H4 (cell line): Measurements from ENCODE around the gene KCP. TPM values are rescaled to one million over a fixed set of nuclear protein-coding genes. Genes with fewer than 3 reads are reported as not detected.

Experiments
- DNase-seq: peaks from one replicate; pipeline ENCODE4 v3.0.0-alpha.2; 2015; ENCODE audit warnings: low spot score
- total RNA-seq: library from RNA; depleted of rRNA; stranded (reverse); fragments of >200 nt; shearing (Covaris generic); gene quantifications from 2 replicates; pipeline ENCODE4 v1.2.3, GENCODE V29; 2014

The KCP gene
- total RNA-seq, 1 experiment from 2014 or later = not detected

DNA sequence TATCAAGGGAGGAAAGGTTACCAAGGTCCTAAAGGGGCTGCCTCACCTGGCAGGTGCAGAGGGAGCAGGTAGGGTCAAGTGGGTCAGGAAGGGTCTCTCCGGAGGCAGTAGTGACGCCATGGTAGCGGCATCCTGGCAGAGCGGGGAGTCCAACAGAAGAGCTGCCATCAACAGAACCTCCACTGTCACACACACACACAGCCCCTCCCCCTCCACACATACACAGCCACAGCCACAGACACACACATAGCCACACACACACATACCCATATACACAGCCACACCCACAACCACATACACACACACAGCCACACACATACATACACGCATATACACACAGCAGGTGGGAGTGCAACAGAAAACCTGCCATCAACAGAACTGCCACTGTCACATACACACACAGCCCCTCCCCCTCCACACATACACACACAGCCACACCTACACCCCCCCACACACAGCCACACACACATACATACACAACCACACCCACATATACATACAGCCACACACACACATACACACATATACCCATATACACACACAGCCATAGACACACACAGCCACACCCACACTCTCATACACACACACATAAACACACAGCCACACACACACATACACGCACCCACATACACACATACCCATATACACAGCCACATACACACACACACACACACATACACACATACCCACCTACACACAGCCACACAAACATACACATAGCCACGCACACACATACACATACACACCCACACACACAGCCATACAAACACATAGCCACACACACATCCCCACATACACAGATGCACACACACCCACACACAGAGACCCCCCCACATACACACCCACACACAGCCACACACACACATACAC lies 23.1 kb downstream of the KCP start:
- no peak for DNase-seq

DNA sequence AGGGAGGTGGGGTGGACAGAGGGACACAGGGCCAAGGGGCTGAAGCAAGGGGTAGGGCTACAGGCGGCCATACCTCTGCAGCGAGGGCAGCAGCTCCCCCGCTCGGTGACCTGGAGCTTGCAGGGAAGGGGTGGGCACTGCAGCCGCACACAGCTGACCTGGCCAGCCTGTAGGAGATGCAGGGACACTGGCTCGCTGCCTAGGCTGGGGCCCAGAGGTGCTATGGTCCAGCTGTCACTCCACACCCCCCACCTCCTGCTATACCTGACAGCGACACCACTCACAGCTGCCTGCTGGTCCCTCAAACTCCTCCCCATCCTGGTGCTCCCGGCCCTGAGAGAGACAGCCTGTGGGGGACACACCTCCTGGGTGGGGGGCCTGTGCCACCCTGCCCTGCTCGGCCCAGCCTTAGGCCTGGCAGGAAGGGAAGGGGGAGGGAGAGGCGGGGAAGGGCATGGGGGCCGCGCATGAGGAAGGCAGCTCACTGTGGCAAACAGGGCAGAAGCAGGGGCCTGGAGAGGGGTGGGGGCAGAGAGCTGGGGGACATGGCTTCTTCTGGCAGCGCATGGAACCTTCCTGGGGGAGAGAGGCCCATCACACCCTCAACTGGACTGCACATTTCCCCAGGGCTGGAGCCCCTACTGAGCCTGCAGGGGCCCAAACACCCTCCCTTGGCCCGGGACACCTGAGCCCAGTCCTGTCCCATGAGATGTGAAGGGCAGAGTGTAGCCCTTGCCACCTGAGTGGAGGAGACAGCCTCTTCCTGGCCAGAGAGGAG lies 23.9 kb downstream of the KCP start:
- no peak for DNase-seq

DNA sequence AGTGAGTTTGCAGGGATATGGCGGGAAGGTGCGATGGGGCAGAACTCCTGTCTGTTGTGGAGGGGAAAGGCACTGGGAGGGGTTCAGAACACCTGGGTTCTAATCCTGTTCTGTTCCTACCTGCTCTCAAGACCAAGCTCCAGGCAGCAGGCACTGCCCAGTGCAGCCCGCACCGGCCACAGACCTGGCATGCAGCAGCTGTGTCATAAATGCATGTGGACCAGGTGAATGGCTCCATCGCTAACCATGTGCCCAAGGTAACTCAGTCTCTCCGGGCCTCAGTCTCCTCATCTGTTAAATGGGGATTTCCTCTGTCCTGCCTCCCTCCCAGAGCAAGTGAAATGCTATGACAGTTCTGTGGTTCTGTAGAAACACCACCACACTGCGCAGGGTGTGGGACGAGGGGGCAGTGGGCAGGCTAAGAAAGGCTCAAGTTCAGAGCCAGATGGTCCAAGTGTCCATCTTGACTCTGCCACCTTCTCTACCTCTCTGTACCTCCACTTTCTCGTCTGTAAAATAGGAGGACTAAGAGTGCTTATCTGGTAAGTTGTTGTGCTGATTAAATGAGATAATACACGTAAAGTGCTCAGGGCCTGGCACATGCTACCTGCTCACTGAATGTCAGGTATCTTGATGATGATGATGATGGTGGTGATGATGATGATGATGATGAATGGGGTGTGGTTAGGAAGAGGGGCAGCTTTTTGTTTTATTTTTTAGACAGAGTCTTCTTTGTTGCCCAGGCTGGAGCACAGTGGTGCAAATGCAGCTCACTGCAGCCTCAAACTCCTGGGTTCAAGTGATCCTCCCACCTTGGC lies 24.9 kb downstream of the KCP start:
- no peak for DNase-seq

DNA sequence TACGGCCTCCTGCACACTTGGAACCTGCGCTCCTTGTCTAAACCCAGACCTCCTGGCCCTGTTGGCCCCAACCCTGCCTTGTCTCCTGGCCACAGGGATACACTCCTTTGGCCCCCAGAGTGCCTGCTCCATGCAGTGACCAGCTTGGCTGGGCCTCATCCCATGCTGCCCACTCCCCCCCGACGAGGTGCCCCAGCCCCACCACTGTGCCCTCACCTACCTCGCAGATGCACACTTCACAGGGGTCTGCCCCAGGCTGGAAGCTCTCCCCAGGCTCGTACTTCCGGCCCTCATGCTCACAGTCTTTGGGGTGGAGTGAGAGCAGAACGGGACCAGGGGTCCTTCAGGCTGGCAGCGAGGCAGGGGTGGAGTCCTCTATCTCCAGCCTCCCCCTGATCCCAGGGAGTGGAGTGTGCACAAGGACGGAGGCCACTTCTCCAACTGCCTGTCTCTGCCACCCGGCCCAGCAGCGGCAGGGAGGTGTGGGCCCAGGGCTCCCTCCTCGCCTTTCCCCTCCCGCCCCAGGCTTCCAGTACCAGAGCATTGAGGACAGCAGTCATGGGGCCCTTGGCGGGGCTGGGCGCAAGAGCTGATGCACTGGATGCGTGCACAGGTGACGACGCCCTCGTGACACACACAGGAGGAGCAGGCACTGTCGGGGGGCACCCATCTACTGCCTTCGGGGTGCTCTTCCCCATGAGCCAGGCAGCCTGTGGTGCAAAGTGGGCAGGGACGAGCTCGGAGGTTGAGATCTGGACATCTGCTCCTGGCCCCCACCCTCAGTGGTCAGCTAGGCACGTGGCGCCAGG lies 25.7 kb downstream of the KCP start:
- DNase-seq = no peak

DNA sequence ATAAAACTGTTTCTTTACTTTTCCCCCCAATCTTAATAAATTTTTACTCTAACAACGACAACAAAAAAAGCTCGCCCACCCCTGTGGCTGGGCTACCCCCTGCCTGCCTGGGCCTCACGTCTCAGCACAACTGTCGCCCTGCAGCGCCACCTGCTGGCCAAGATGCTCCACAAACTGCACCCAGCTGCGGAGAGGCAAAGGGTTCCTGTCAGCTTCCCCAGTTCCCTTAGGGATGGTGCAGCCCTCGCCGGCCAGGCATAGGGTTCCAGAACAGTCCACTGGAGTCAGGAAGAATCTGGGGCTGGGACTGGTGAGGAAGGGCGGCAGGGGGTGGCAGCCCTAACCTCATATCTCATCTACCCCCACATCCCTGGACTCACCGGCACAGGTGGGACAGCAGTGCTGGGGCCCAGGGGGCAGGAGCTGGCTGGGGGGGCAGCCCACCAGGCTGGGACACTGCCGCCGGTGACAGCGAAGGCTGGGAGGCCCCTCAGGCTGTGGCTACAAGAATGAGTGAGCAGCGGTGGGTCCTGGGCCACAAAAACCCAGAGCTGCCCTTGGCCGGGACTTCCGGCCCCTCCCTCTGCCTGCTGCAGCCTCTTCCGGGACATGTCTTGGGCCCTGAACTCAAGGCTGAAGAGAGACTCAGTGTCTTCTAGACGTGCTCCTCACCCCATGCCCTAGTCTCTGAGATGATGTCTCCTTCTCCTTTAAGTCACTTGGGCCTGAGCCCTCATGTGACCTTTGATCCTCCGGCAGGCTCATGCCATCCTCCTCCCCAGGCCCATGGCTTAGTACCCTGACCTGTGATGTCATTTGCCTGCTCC lies 26.7 kb downstream of the KCP start:
- peak; percentile 63 for DNase-seq

DNA sequence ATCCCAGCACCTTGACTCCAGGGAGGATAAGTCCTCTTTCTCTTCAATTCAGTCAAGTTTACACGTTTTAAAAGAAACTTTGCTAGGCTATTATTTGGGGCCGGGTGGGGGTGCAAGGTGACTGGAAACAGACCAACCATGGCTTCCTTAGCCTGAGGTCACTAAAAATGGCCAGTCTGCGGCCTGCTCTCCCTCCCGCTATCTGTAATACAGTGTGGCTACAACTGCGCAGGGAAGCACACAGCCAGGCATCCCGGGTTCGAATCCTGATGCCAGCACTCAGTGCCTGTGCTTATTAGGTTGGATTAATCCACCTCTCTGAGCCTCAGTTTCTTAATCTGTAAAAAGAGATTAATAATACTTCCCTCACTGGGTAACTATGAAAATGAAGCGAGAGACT lies 28.4 kb downstream of the KCP start:
- no peak for DNase-seq

DNA sequence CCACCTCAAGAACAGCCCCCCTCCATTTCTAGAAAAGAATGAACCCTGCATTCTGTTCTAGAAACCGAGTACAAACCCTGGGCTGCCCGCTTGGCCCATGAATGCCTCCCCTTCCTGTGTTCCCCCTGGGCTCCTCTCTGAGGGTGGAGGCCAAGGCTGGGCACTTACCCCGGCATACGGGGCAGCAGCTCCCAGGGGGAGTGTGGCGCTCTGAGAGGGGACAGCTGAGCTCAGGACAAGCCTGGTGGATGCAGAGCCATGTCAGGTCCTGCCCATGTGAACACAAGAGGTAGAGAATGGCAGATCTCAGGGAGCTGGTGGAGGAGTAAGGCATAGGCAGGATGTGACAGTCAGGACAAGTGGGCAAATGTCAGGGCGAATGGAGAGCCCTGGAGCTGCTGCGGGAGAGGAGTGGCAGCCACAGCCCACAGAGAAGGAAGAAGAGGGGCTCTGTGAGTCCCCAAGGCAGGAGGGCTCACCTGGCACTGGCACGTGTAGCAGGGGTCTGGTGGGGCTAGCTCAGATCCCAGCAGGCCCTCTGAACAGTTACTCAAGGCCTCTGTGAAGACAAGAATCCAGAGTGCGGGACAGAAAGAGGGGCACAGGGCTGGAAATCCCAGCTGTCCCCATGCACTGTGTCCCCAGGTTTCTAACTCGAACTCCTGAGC lies 28.9 kb downstream of the KCP start:
- DNase-seq = no peak

DNA sequence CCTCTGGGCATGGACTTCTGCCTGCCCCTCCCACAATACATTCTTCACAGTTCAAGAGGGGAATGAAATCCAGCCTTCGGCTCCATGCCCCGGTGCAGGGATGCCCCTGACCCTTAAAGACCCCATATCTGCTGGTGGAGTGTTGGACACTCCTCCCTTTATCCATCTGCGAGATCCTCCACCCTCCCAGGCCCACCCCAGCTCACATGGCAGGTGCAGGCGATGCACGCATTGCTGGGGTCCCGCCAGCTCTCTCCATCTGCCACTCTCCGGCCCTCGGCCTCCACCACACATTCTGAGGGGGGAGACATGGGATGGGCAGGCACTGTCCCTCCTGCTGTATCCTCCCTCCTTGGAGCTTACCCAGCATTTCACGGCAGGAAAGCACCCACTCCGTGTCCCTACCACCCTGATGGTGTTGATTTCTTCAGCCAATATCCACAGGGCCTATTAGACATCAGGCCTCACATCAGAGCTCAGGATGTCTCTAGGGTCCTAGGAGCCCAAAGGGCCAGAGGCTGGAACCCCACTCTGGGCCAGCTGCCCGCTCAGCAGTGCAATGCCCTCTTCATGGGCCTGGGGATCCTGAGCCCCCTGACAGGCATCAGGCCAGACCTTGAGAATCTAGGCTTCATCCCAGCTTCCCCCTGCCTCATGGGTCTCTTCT lies 29.6 kb downstream of the KCP start:
- no peak for DNase-seq

DNA sequence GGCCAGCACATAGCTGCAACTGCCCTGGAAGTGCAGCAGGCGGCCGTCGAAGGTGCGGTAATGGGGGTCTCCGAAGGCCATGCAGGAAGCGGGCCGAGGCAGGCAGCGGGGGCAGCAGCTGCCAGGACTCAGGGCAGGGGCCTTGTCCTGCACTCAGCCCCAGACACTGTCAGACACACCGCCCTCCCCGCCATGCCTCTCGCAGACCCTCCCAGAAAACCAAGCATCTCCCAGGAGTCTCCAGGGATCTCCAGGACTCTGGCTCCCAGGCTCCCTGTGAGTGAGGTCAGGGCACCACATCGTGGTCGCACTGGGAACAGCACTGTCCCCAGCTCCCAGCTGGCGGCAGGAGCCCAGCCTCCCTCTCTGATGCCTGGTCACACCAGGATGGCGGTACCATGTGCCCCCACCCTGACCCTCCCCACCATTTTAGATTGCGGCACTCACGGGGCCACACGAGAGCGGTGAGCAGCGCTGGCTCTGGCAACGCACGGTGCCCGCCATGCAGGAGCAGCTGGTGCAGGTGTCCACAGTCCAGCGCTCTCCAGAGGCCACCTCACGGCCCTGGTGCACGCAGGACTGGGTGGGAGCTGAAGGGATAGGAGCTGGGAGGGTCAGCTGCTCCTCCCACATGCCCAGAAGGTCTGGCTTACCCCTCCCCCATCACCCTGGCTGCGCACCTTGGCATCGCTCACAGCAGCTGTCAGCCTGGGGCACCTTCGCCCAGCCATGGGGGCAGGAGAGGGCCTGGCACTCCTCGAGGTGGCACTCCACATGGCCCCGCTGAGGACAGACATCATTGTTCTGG lies 30.4 kb downstream of the KCP start:
- DNase-seq = peak; percentile 64

DNA sequence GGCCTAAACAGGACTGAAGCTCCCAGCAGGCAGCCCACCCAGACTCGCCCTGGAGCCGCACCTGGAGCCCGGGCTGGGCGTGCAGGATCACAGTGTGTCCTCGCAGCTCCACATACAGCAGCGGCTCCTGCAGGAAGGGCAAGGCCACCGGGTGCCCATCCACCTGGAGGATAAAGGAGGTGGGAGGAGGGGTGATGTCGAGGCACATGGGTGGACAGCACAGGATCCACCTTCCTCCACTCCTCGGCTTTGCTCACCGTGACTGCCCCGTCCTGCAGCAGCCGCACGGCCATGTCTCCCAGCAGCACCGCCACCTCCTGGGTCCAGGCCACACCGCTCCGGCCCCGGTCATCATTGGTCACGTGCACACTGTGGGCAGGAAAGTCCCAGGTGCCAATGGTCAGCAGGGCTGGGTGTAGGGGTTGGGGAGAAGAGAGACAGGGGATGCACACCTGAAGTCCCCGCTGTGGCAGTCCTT lies 31.0 kb downstream of the KCP start:
- no peak for DNase-seq

DNA sequence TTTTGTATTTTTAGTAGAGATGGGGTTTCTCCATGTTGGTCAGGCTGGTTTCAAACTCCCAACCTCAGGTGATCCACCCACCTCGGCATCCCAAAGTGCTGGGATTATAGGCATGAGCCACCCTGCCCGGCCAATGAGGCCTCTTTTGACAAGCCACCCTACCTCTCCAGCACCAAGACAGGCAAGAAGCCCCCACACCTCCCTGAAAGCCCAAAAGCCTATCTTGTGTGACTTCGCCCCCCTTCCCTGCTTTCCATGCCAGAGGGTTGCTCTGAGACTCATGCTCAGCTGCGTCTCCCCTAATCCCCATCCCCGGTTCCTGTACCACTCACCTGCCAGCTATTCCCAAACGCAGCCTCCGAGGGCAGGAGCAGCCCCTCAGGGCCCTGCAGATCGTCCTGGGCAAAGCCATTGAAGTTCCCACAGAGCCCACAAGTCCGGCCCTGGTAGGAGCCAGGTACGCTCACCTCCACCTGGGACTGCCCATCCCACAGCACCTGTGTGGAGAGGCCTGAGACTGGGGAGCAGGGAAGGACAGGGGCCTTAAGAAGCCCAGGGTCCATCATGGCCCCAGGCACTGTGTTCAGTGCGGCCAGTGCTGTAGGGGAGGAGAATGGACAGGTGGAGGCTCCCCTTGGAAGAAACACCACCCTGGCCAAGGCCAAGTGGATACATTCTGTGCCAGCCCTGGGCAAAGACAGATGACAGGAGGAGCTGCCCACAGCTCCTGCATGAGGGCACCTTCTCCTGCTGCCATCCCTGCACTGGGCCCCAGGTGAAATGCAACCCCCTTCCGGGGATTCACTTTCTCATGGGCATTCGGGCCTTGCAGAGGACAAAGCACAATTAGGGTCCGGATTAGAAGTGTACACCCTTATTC lies 32.0 kb downstream of the KCP start:
- DNase-seq = no peak

DNA sequence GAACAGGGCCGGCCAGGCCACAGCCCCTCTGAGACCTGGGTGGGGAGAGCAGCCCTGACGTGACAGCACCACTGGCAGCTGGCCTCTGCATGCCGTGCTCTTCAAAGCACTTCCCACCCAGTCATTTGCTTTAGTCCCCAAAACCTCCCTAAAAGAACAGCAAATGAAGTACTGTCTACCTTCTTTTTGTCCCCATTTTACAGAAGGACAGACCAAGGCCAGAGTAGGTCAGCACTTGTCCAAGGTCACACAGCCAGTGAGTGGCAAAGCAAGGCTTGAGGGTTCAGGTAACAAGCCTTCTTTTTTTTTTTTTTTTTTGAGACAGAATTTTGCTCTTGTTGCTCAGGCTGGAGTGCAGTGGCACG lies 32.8 kb downstream of the KCP start:
- no peak for DNase-seq

DNA sequence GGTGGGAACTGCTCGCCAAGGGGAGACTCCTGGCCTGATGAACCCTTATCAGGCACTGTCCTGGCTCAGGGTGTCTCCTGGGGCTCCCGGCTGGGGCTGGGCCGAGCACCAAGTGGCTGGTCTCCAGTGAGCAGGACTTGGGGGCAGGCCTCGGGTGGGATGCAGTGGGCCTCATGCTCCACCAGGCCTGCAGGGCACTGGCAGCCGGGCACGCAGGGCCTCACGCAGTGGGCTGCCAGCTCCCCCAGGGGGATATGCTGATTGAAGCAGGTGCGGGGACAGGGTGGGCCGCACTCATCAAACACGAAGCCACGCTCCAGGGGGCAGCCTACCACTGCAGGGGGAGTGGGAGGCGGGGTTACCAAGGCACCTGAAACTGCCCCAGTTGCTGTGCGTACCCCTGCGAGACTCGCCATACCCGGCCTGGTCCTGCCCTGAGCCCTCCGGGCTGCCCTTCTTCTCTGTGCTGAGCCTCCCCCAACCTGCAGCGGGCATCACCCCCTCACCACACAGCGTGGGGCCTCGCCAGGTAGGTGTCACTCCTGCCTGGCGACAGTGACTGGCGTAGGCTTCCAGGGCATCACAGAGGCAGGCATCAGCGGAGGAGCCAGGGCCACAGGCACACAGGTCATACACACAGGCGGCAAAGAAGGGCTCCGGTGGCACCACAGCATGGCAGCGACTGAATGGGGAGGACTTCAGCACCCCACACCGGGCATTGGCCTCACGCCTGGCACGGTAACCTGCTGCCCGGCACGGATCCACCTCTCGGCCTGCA lies 33.3 kb downstream of the KCP start:
- no peak for DNase-seq

DNA sequence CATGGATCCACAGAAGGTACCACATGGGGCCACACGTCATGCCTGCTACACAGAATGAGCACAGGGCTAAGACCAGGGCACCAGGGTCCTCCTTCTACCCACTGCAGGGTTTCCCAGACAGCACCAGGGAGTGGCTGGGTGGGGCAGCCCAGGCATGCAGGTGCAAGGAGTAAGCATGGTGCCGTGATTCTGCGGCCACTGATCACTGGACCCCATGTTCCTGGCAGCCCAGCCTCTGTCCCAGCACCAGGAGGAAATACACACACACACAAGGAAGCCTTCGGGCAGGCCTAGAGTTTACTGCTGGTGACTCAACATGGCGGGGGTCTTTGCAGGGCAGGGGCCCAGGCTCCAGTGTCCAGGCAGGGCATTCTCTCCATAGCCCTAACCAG lies 33.9 kb downstream of the KCP start:
- no peak for DNase-seq

DNA sequence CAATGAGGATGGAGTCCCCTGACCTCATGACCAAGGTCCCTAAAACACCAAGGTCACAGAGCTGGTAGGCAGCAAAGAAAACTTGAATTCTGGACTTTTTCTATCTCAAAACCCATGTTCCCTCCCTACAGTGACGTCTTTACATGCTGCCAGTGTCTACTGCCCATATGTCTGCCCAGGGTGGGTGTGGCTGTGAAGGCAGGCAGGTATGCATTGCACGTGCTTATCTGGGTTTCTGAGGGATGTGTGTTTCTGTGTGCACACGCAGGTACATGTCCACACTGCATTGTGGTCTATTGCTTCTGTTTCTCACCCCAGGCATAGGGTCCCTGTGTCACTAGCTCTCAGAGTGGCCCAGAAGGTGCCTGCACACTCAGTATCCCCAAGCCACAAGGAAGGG lies 34.4 kb downstream of the KCP start:
- DNase-seq = no peak

DNA sequence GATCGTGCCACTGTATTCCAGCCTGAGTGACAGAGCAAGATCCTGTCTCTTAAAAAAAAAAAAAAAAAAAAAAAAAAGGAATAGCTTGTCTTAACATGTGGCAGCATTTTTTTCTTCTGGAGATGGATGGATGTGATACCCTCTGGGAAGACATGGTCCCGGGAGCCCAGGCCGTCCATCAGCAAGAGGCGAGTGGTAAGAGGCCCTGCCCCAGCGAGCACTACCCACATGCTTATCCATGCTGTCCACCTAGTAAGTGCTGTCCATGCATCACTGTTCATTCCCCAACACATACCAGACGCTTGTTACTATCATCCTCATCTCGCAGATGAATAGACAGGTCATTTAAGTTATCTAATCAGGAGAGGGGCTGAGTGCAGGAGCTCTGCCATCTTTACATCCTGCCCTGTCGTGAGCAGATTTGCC lies 35.0 kb downstream of the KCP start:
- no peak for DNase-seq
